Choroid plexus epithelial cell (primary cell): ENCODE data around the gene SLC23A2.
"Not testable (repeated sequence)": the region's sequence is repeated elsewhere in the genome, so short reads cannot be mapped to it uniquely, and the experiment has no call there.

ENCODE experiments used
- DNase-seq: peaks from one replicate; pipeline ENCODE4 v3.0.0-alpha.2; 2010; ENCODE audit warnings: low read depth
- H3K4me3 ChIP-seq: 2 replicates; pipeline ENCODE4 v1.5.1; 2011; ENCODE audit warnings: low read depth, mild to moderate bottlenecking, control low read depth, low read length, moderate library complexity
- CTCF ChIP-seq: conservative IDR thresholded peaks from 2 replicates; pipeline ENCODE4 v1.5.1; 2011; ENCODE audit warnings: low read depth, mild to moderate bottlenecking, control low read depth, inconsistent platforms, low read length, moderate library complexity

The SLC23A2 gene

GRCh38 chr20:4855555-4855954, 145.8 kb downstream of the SLC23A2 start:
- no peak for TF ChIP-seq CTCF
- no peak for DNase-seq
- no peak overlapping the region for H3K4me3 ChIP-seq

GRCh38 chr20:4855097-4855496, 146.2 kb downstream of the SLC23A2 start:
- no peak for DNase-seq
- H3K4me3 ChIP-seq, result no peak overlapping the region
- TF ChIP-seq CTCF, result no peak

- DNase-seq, result no peak
- no peak overlapping the region for H3K4me3 ChIP-seq
- no peak for TF ChIP-seq CTCF
These were observed 146.8 kb downstream of the SLC23A2 start for GRCh38 chr20:4854561-4854901.

- H3K4me3 ChIP-seq, result no peak overlapping the region
- DNase-seq, result no peak
- no peak for TF ChIP-seq CTCF
These were observed 147.4 kb downstream of the SLC23A2 start for GRCh38 chr20:4853757-4854560.

GRCh38 chr20:4853004-4853403, 148.3 kb downstream of the SLC23A2 start:
- no peak for DNase-seq
- TF ChIP-seq CTCF, result no peak
- H3K4me3 ChIP-seq, result no peak overlapping the region

GRCh38 chr20:4850960-4851359, 150.3 kb downstream of the SLC23A2 start:
- no peak for TF ChIP-seq CTCF
- H3K4me3 ChIP-seq, result no peak overlapping the region
- DNase-seq, result no peak

- H3K4me3 ChIP-seq, DNase-seq: not testable (repeated sequence)
These were observed 152.5 kb downstream of the SLC23A2 start for GRCh38 chr20:4848829-4849228.

- TF ChIP-seq CTCF, result no peak
- no peak overlapping the region for H3K4me3 ChIP-seq
- DNase-seq, result no peak
These were observed 153.3 kb downstream of the SLC23A2 start for GRCh38 chr20:4848041-4848440.
